NCI-H524 treated with DMSO at 0.1 percent for 48 hours (cell line): ENCODE data around the gene AP3B1.
A peak's percentile ranks its signal among the peaks of the same experiment; 100 is the strongest.

Experiments
- DNase-seq: peaks from one replicate; lab custom pipeline; 2025; lab: John Stamatoyannopoulos, UW

The AP3B1 gene

DNA sequence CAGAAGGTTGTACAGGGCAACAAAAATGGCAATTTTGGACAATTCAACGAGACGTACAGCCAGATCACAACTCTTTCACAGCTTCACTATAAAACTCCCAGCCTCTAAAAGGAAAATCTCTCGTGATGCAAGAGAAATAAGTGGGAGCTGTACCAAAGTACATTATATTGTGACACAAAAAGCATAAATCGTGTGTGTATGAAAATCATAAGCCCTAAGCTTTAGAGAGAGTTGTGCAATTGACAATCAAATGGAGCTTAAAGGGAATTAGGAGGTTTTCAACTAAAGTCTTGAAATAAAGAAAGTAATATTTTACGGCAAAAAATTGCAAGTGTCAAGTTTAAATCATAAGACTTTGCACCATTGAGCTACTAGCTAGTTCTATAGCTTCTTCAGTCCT is 323.6 kb downstream of the AP3B1 start:
- no peak for DNase-seq

DNA sequence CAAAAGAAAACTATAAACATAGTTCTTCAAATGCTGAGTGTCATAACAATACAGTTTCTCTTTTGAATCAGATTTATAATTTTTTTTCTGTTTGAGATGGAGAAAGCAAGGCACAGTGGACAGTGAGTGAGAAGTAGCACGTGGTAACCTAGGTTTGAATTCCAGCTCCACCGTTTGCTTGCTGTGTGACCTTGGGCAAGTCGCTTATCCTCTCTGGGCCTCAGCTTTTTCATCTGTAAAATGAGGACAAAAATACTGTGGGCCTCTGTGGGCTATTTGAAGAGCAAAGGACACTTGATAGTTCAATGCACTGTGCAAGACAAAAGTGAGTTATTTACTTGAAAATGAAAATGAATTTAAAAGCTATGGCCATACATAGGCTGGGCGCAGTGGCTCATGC is 330.7 kb downstream of the AP3B1 start:
- DNase-seq = no peak

DNA sequence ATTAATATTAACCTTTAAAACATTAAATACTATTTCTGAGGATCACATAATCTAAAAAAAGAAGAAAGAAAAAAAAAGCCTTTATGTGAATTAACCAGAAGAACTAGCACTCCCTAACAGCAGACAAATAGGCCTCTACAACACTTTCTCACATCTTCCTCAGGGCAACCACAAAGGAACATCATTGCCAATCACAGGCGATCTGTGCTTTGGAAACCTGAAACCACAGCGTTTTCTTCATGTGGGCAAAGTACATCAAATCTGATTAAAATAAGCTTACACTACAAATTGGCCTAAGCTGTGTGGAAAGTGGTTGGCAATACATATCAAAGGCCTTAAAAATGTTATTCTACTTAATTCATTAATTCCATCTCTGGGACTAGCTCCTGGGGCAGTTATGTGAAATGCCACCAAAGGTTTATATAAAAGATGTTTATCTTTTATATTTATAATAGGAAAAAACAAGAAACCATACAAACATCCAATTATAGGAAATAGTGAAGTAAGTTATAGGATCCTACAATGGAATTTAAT is 333.6 kb downstream of the AP3B1 start:
- DNase-seq = peak; percentile 36

DNA sequence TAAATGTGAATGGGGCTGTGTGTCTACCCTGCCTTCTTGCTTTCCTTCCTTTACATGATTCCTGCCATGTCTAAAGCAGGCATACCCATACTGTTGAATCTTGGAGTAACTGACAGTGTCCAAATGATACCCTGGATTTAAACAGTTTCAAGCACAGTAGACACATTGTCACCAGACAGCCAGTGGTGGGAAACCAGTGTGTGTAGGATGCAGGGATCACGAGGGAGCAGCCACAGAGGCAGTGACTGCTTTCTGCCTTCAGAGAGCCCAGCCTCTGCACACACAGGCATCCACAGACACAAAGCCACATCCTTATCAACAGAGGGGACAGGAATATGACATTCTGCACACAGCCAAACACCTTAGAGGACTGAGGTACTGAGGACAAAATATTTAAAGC is 334.2 kb downstream of the AP3B1 start:
- no peak for DNase-seq

DNA sequence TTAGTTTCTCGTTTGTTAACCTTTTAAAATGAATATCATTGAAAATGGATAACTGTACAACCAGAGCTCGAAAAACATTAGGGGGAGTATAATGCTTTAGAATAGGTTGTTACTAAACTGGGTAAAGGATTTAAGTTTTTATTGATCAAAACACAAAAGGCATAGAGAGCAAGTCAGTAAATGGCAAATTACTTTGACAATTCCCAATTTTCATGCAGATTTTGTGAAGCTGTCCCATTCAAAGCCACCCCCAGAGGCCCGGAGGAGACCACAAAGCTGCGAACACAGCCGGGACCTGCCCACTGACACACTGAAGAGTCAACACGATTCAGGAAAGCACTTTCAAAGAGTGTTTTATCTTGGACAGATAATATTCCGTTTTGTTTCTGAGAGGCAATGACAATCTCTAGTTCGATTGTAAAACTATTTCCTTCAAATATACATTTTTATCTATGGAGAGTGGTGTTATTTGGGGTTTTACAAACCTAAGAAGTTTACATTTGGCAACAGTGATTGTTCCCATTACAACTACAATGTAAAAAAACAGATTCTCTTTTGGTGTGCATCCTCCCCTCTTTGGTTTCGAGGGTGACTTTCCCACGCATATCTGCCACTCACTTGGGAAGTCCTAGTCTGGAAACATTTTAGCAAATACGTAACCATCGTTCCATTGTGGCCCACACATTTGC is 335.7 kb downstream of the AP3B1 start:
- no peak for DNase-seq

DNA sequence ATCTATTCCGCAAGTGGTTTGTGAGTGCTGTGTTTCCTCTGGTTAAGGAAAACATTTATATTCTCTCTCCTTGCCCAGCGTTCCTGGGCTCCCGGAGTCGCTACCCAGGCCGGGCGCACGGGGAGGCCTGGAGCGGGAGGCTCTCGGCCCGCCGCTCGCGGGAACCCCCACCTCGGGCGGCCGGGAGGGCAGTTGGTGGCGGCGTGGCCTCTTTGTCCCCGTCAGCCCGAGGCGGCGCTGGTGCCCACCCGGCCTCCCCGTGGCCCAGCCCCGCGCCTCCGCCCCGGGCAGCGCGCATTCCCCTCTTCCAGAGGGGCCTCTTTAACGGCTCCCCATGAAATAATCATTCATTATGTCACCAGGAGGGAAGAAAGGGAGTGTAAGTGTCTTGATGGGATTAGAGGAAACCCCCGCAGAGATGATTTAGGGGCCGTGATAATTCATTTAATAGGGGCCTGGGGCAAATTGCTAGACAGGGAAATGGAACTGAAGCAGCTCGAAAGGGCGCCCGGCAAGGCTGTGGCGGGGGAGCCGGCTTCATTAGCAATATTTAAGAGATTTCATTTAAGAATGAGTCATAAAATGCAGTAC is 336.5 kb downstream of the AP3B1 start:
- DNase-seq = no peak

DNA sequence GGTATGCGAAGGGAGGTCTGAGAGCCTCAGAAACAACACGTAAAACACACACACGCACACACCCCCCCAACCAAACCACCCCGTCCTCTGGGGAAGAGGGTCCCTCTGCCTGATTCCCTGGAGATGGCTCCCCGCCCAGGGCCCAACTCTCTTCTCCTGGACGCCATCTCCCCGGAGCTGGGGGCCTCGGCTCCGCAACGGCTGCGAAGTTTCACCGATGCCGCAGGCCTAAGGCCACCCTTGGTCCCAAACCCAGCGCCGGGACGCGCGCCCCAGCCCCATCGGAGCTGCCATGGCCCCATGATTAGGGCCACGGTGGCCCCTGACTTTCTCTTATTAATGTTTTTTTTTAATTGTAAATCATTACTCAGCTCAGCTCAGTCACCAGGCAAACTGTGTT is 337.0 kb downstream of the AP3B1 start:
- DNase-seq = no peak

DNA sequence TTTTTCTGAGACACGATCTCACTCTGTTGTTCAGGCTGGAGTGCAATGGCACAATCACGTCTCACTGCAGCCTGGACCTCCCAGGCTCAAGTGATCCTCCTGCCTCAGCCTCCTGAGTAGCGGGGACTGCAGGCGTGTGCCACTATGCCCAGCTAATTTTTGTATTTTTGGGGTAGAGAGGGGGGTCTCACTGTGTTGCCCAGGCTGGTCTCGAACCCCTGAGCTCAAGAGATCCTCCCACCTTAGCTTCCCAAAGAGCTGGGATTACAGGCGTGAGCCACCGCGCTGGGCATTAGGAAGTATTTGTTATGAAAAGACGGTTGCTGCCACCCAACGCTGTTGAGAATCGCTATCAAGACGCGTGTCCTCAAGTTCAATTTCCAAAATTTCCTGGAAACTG is 337.4 kb downstream of the AP3B1 start:
- no peak for DNase-seq

DNA sequence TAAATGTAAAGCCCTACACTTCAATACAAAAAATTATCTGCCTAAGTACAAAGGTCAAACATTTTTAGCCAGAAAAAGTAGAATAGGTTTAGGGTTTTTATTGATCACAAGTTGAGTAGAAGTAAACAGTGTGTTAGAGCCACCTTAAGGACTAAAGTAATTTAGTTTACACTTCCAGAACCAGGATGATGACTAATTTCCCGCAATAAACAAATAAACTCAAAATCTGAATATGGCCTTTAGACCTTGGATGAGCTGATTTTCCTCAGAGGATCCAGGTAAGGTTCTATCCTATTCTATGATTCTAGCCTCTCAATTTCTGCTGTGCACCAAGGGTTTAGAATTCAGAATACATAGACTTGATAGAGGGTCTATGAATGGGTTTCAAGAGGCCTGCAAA is 338.9 kb downstream of the AP3B1 start:
- no peak for DNase-seq

DNA sequence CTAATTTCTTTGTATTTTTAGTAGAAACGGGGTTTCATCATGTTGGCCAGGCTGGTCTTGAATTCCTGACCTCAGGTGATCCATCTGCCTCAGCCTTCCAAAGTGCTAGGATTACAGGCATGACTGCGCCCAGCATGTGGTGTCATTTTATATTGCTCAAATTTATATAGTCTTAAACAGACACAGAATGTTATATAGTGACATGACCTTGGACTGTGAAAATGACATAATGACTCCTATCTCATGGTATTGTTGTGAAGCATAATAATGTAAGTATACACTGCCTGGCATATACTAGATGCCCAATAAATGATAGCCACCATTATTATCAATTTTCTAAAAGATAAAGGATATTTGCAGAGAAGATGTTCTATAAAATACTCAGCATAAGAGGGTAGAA is 341.1 kb downstream of the AP3B1 start:
- no peak for DNase-seq

DNA sequence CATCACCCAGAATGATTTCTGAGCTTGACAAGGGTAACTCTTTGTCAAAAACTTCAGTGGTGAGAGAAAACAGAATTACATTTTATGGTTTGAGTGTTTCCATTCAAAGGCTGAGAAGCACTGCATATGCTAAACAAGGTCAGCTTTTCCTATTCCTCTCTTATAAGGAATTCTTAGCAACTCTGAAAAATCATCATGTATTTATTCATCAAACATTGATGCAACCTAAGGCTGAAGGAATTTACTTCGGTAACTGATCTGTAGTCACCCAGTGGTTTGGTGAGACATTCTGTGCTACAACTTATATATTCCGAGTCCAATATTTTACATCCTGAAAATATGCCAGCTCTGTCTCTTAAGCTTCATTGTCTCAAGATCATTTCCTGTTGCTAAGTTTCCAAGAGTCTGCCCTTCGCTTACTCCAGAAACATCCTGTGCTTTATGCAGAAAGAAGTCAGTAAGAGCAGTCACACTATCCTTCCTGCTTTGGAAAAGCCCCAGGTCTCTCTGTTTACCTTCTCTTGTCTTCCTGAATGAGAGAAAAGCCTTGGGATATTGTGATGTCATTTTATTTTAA is 341.8 kb downstream of the AP3B1 start:
- DNase-seq = no peak
